Right hindlimb (tissue), 1 donor: ENCODE data around the gene PIGU.

ENCODE experiments used
- DNase-seq: peaks from one replicate; pipeline ENCODE4 v3.0.0-alpha.2; 2018

PIGU gene

GRCh38 chr20:34553366-34553867 lies 123.5 kb downstream of the PIGU start:
- no peak for DNase-seq

DNA sequence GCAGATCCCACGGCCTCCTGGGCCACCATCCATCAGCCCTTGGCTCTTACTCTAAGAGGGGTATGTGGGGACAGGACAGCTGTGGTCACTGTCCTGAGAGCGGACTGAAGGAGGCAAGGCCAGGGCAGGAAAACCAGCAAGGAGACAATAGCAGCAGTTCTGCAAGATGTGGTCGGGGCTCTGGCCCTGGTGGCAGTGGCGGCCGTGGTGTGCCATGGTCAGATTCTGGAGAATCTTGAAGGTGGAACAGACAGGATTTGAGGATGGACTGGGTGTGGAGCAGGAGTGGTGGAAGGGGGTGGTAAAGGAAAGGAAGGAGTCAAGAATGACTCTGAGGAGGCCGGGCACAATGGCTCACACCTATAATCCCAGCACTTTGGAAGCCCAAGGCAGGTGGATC lies 124.3 kb downstream of the PIGU start:
- no peak for DNase-seq

- no peak for DNase-seq
These were observed 127.0 kb downstream of the PIGU start for GRCh38 chr20:34549929-34550305.

- no peak for DNase-seq
These were observed 127.5 kb downstream of the PIGU start for GRCh38 chr20:34549291-34549928.

DNA sequence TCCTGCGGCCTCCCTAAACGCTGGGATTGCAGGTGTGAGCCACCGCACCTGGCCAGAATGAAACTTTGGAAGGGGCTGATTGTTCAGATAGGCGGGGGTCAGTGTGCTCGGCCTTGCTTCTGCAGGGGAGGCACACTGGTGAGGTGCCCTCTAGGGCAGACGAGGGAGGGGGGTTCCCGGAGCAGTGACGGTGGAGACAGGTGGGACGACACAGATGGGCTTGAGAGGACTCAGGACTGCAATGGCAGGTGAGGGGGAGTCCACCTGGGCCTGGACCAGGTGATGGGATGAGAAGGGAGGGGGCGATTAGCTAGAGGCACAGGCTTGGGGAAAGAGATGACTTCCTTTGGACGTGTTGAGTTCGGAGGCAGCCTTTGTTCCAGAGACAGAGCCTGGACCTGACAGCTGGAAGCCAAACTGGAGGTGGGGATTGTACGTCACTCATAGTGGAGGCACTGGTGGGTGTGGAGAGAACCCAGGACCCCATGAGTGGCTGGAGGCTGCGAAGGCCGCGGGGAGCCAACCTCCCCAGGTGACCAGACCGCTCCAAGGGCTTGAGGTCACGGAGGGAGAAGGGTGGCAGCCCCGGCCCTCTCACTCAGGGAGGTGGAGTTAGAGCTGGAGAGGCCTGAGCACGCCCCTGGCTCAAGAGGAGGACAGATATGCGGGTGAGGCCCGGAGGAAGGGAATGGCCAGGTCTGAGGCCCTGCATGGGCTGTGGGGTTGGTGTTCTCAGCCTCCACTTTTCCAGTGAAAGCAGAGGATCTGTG lies 128.9 kb downstream of the PIGU start:
- DNase-seq, result no peak

DNA sequence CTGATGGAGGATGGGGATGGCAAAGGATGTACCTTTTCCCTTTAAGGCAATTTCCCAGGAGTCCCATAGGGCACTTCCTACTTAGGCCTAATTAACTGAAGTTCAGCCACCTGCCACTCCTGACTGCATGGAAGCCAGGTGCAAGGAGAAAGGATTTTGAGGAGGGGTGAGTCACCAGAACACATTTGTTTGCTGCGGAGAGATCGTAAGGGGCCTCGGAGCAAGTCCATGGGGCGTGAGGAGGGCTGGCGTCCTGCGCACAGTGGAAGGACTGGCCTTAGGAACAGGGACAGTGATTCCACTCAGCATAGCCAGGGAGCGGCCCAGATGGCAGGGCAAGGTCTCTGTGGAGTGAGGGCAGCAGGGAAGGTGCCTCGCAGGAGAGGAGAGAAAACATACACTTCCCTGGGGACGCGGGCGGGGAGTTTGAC lies 130.1 kb downstream of the PIGU start:
- no peak for DNase-seq

DNA sequence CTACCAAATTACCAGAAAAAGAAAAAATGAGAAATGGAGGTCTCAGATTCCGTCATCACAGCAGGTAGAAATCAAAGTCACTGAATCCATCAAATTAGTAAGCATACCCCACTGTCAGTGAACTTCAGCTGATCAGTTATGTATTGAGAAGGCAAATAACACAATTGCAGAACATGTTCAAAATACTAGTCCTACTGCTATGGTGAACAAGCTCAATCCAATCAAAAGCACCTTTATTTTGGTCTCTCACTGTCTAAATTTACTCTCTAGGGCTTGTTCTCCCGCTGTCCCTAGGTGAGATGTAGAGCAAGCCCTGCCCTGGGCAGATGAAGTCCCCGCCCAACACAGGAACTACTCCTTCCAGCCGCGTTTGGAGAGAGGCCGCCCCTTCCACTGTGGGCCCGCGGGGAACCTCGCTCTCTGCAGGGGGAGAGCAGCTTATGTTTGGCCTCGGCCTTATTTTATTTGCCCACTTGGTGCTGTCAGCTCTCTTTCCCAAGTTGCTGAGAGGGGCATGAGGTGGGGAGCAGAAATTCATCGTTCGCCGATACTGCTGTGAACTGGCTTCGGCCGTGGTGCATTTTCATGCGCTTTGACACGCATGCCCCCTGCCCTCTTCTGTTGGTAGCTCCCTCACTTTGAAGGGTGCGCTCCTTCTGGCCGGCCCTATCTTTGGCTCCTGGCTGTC lies 132.6 kb downstream of the PIGU start:
- no peak for DNase-seq

DNA sequence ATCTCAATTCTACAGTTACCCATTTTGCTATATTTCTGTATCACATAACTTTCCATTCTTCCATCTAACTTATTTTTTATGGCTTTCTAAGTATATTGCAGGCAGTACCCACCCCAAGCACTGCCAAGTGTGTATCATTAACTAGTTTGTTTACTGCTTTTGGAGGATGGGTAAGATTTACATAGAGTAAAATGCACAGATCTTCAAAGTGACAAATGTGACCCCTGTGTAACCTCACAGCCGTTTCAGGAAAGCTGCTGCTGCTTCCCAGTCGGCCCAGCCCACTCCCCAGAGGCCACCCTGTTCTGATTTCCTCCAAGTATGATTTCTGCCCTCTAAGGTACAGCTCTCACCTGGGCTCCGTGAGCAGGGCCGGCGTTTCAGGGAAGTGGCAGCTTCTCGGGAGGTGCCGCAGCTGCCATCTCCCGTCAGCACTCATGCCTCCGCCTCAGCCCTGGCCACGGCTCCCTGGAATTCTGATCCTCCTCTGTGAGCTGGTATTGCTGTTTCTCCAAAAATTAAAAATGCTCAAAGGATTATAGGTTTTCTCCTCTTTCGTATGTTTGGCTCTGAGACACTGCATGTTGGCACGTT lies 133.3 kb downstream of the PIGU start:
- no peak for DNase-seq

DNA sequence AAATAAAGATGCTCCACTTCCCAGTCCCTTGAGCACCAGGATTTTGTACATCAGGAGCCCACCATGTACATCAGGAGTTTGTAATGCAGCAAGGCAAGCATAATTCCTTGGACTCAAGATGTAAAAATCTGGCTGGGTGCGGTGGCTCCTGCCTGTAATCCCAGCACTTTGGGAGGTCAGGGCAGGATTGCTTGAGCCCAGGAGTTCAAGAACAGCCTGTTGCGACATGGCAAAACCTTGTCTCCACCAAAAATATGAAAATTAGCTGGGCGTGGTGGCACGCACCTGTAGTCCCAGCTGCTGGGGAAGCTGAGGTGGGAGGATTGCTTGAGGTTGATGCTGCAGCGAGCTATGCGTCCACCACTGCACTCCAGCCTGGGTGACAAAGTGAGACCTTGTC lies 134.5 kb downstream of the PIGU start:
- no peak for DNase-seq

GRCh38 chr20:34541917-34542316 lies 135.0 kb downstream of the PIGU start:
- no peak for DNase-seq

GRCh38 chr20:34541264-34541901 lies 135.5 kb downstream of the PIGU start:
- no peak for DNase-seq

DNA sequence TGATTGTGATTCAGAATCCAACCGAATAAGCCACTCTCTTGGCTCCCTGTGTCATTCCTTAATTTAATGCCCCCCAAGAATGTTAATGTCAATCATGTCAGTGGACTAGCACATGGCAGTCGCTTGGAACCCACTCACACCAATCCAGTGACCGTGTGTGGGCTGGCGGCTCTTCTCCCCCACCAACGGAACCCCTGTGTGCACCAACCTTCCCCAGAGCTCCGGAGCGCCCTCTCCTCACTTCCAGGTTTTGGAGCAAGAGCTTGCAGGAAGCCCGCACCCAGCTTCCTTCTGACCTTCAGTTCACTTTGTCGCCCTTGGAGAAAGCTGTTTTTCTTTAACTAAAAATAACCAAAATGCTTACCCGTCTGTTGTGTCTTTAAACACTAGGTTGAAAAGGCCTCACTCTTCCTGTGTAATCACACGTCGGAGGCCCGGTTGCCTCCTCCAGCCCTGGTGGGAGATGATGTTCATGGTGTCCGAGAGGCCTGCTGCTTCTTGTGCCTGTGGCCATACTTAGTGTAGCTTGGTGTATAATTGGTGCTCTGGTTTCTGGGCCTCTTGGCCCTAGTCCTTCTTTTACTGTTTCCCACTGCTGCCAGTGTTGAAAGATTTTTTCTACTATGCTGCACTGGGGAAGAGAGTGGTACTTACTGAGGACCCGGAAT lies 136.2 kb downstream of the PIGU start:
- DNase-seq, result no peak

GRCh38 chr20:34539756-34540155 lies 137.1 kb downstream of the PIGU start:
- no peak for DNase-seq

DNA sequence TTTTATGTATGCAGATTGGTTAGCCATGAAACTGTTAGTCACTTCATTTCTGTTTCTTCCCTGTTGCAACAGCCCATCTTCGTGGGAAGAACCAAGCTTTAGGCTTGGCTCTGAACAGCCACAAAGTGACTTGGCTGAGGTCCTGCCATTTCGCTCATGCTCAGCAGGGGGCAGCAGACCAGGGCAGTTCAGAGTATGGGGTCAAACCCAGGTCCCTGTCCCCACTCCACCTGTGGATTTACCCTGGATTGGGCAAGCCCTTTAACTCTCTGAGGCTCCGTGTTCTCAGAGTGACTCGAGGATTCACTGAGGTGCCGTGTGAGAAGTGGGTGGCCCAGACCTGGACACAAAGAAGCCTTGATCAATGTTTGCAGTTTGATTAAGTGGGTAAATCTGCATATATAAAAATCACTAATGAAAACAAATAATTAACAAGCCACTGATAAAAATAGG lies 138.2 kb downstream of the PIGU start:
- no peak for DNase-seq

DNA sequence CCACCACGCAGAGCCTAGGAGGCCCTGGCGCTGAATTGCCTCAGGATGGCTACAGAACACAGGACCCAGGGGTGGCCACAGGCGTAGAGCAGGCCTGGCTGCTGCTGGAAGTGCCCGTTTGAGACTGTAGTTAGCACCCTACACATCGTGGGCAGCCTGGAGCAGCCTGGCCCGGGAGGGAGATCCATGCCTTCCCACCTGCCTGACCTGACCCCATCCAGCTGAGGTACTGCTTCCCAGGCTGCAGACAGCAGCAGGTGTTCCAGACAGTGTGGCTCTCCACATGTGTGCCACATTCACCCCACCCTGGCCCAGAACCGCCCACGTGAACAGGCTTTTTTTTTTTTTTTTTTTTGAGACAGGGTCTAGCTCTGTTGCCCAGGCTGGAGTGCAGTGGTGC lies 139.2 kb downstream of the PIGU start:
- DNase-seq, result no peak

GRCh38 chr20:34536798-34537394 lies 140.0 kb downstream of the PIGU start:
- DNase-seq, result no peak

DNA sequence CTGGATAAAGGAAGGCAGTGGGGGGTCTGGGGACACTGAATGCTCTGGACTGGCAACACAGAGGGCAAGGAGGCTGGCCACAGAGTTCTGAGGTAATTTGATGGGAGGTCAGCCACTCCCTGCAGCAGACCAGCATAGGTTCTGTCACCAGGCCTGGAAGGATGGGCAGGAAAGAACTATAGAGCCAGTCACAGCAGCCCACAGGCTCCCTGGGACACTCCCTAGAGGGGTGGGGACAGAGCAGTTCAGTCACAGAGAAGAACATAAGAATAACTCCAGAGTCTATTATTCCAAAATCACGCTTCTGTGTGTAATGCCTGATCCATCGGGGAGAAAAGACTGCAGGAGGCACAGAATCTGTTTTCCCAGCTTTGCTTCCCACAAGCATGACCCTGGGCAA lies 141.0 kb downstream of the PIGU start:
- DNase-seq, result no peak

GRCh38 chr20:34535301-34535840 lies 141.5 kb downstream of the PIGU start:
- DNase-seq, result no peak

- no peak for DNase-seq
These were observed 142.3 kb downstream of the PIGU start for GRCh38 chr20:34534391-34535165.

DNA sequence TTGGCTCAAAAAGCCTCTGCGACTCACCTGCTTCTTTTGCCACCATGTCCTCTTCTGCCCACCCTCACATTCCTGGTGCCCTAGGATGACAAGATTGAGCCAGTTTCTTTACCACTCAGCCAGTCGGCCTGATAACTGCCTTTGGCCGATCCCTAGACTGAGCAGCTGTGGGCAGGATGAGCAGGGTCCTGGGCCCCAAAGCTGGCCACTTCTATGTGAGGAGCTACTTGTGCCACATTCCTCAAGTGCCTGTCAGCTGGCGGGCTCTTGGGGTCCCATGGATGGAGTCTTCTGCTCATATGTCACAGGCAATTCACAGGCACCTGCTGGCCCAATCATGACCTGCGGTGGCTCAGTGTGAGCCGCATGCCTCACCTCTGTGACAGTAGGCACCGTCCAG lies 144.1 kb downstream of the PIGU start:
- DNase-seq, result no peak

GRCh38 chr20:34532320-34532719 lies 144.6 kb downstream of the PIGU start:
- no peak for DNase-seq
